ENCODE measurements around the gene PON1.
A peak's percentile ranks its signal among the peaks of the same experiment; 100 is the strongest.

The PON1 gene

GRCh38 chr7:95265634-95266033 is 58.7 kb downstream of the PON1 start (continued):
- no peak for TF ChIP-seq CSRNP3 (CRISPR knock-in tag; IDR thresholded peaks at IDR 0.05)

GRCh38 chr7:95264363-95264891 is 59.9 kb downstream of the PON1 start:
- peak; percentile 98 for ATAC-seq
- 0 out of 2 replicates have a peak, but pooled peaks have one; percentile 24 for TF ChIP-seq CSDC2 (CRISPR knock-in tag; IDR thresholded peaks at IDR 0.05)
- TF ChIP-seq CSRNP3 (CRISPR knock-in tag; IDR thresholded peaks at IDR 0.05), result no peak
- TF ChIP-seq SNAI2 (CRISPR knock-in tag; IDR thresholded peaks at IDR 0.05), result peak; percentile 82
- TF ChIP-seq GLIS3 (CRISPR knock-in tag; IDR thresholded peaks at IDR 0.05), result no peak
- TF ChIP-seq, protein P1, sequence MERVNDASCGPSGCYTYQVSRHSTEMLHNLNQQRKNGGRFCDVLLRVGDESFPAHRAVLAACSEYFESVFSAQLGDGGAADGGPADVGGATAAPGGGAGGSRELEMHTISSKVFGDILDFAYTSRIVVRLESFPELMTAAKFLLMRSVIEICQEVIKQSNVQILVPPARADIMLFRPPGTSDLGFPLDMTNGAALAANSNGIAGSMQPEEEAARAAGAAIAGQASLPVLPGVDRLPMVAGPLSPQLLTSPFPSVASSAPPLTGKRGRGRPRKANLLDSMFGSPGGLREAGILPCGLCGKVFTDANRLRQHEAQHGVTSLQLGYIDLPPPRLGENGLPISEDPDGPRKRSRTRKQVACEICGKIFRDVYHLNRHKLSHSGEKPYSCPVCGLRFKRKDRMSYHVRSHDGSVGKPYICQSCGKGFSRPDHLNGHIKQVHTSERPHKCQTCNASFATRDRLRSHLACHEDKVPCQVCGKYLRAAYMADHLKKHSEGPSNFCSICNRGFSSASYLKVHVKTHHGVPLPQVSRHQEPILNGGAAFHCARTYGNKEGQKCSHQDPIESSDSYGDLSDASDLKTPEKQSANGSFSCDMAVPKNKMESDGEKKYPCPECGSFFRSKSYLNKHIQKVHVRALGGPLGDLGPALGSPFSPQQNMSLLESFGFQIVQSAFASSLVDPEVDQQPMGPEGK (CRISPR knock-in tag; IDR thresholded peaks at IDR 0.05; ENCODE audit: borderline replicate concordance), result peak; percentile 82; the same call in 1 of the 2 replicates
- no peak for TF ChIP-seq TCF4 (CRISPR knock-in tag; IDR thresholded peaks at IDR 0.05; ENCODE audit: borderline replicate concordance)
- no peak for TF ChIP-seq BACH2 (CRISPR knock-in tag; IDR thresholded peaks at IDR 0.05; ENCODE audit: borderline replicate concordance)
- no peak for TF ChIP-seq PPARA (CRISPR knock-in tag; IDR thresholded peaks at IDR 0.05; ENCODE audit: borderline replicate concordance)
- no peak for TF ChIP-seq ZNF8 (CRISPR knock-in tag; IDR thresholded peaks at IDR 0.05)
- TF ChIP-seq ISL1 (CRISPR knock-in tag; IDR thresholded peaks at IDR 0.05), result peak; percentile 78
- no peak for TF ChIP-seq ARNTL (CRISPR knock-in tag; IDR thresholded peaks at IDR 0.05; ENCODE audit: borderline replicate concordance, low read depth)
- TF ChIP-seq ZC3H10 (CRISPR knock-in tag; IDR thresholded peaks at IDR 0.05), result peak; percentile 98
- no peak for TF ChIP-seq ZFP30 (CRISPR knock-in tag; IDR thresholded peaks at IDR 0.05)
- no peak for TF ChIP-seq POU6F1 (CRISPR knock-in tag; IDR thresholded peaks at IDR 0.05; ENCODE audit: borderline replicate concordance, low read depth)
- no peak for TF ChIP-seq TSHZ2 (CRISPR knock-in tag; IDR thresholded peaks at IDR 0.05)
- TF ChIP-seq CREB5 (CRISPR knock-in tag; IDR thresholded peaks at IDR 0.05; ENCODE audit: low read depth), result peak; percentile 58; the same call in 1 of the 2 replicates
- TF ChIP-seq RARB (CRISPR knock-in tag; IDR thresholded peaks at IDR 0.05), result peak; percentile 86
- TF ChIP-seq TOX (CRISPR knock-in tag; IDR thresholded peaks at IDR 0.05; ENCODE audit: borderline replicate concordance), result peak; percentile 97
- TF ChIP-seq ZNF70 (CRISPR knock-in tag; IDR thresholded peaks at IDR 0.05), result no peak
- no peak for TF ChIP-seq ESRRG (CRISPR knock-in tag; IDR thresholded peaks at IDR 0.05)
- TF ChIP-seq ZNF565 (CRISPR knock-in tag; conservative IDR thresholded peaks at IDR 0.05; ENCODE audit: low read depth), result no peak
- TF ChIP-seq ZFP3 (CRISPR knock-in tag; IDR thresholded peaks at IDR 0.05), result peak; percentile 75
- no peak for TF ChIP-seq OSR1 (CRISPR knock-in tag; IDR thresholded peaks at IDR 0.05)

All from SK-N-SH treated with all-trans-retinoic acid at 6 μM for 48 hours (cell line).